Daoy (cell line): Measurements from ENCODE around the gene C1orf146. TPM values are rescaled to one million over a fixed set of nuclear protein-coding genes. Genes with fewer than 3 reads are reported as not detected.
"Not testable (repeated sequence)": the region's sequence is repeated elsewhere in the genome, so short reads cannot be mapped to it uniquely, and the experiment has no call there.

ENCODE experiments used
- DNase-seq: peaks from one replicate; pipeline ENCODE4 v3.0.0-alpha.2; 2015; ENCODE audit warnings: low read depth
- total RNA-seq: library from RNA; depleted of rRNA; stranded (reverse); fragments of >200 nt; shearing (Covaris generic); gene quantifications from 2 replicates; pipeline ENCODE4 v1.2.3, GENCODE V29; 2014; rRNA removed

Gene C1orf146
- total RNA-seq, 1 experiment from 2014 or later: not detected

GRCh38 chr1:92274939-92275338, 57.2 kb downstream of the C1orf146 start:
- peak; percentile 62 for DNase-seq

GRCh38 chr1:92276082-92276481, 58.4 kb downstream of the C1orf146 start:
- no peak for DNase-seq

- DNase-seq: peak; percentile 43
These were observed 59.5 kb downstream of the C1orf146 start for GRCh38 chr1:92277105-92277723.

GRCh38 chr1:92279781-92280180, 62.1 kb downstream of the C1orf146 start:
- DNase-seq: not testable (repeated sequence)

GRCh38 chr1:92281411-92281810, 63.7 kb downstream of the C1orf146 start:
- not testable (repeated sequence) for DNase-seq

GRCh38 chr1:92291372-92291999, 73.8 kb downstream of the C1orf146 start:
- peak; percentile 44 for DNase-seq

Other genes with a start within 250 kb of the C1orf146 start
- 8.1 and 9.2 TPM in 2 replicates for gene EPHX4, start 187.9 kb upstream of the C1orf146 start, total RNA-seq
- gene SETSIP, start 142.5 kb upstream of the C1orf146 start, total RNA-seq: not detected in 2 replicates
- gene BTBD8, start 137.6 kb upstream of the C1orf146 start, total RNA-seq: 2.3 and 4.8 TPM in 2 replicates
- 56.3 and 57.3 TPM in 2 replicates for gene GLMN, start 81.1 kb downstream of the C1orf146 start, total RNA-seq
- 34.5 and 36.9 TPM in 2 replicates for gene RPAP2, start 81.1 kb downstream of the C1orf146 start, total RNA-seq